Endodermal cell (in vitro differentiated cells): ENCODE measurements around the gene AGT. TPM values are rescaled to one million over a fixed set of nuclear protein-coding genes. Genes with fewer than 3 reads are reported as not detected.

Experiments
- DNase-seq: peaks from one replicate; pipeline ENCODE4 v3.0.0-alpha.2; 2017
- H3K27ac ChIP-seq: 2 replicates; pipeline ENCODE4 v1.5.1; 2013; ENCODE audit warnings: mild to moderate bottlenecking, low read depth, low read length, moderate library complexity
- H3K27me3 ChIP-seq: 2 replicates; pipeline ENCODE4 v1.6.1; 2013; ENCODE audit warnings: mild to moderate bottlenecking, low read length, moderate library complexity; ENCODE audit not compliant: insufficient read depth, control insufficient read depth, poor library complexity, severe bottlenecking
- H3K36me3 ChIP-seq: 2 replicates; pipeline ENCODE4 v1.7.0; 2013; ENCODE audit warnings: mild to moderate bottlenecking, low read length, moderate library complexity; ENCODE audit not compliant: control insufficient read depth, insufficient read depth
- H3K4me1 ChIP-seq: one replicate; pipeline ENCODE4 v1.7.0; 2013; ENCODE audit warnings: low read length; ENCODE audit not compliant: control insufficient read depth, insufficient read depth
- H3K4me3 ChIP-seq: 2 replicates; pipeline ENCODE4 v1.5.1; 2013; ENCODE audit warnings: mild to moderate bottlenecking, low read length, moderate library complexity
- H3K9ac ChIP-seq: 2 replicates; pipeline ENCODE4 v1.6.1; 2013; ENCODE audit warnings: mild to moderate bottlenecking, low read length, moderate library complexity; ENCODE audit not compliant: poor library complexity, severe bottlenecking; ENCODE audit errors: extremely low read depth
- H3K9me3 ChIP-seq: 2 replicates; pipeline ENCODE4 v1.6.1; 2013; ENCODE audit warnings: mild to moderate bottlenecking, low read length, moderate library complexity; ENCODE audit not compliant: control insufficient read depth
- H3K27ac Mint-ChIP-seq: 2 replicates; pipeline ENCODE4 v1.8.0; 2020; ENCODE audit warnings: mixed read lengths
- H3K27me3 Mint-ChIP-seq: 2 replicates; pipeline ENCODE4 v1.8.0; 2021; ENCODE audit warnings: mild to moderate bottlenecking, mixed read lengths; ENCODE audit not compliant: insufficient read depth
- H3K36me3 Mint-ChIP-seq: 2 replicates; pipeline ENCODE4 v1.8.0; 2020; ENCODE audit warnings: low read depth, mixed read lengths
- H3K4me1 Mint-ChIP-seq: 2 replicates; pipeline ENCODE4 v1.8.0; 2020; ENCODE audit warnings: mixed read lengths
- H3K4me3 Mint-ChIP-seq: 2 replicates; pipeline ENCODE4 v1.8.0; 2020; ENCODE audit warnings: mild to moderate bottlenecking, moderate library complexity, mixed read lengths
- H3K9me3 Mint-ChIP-seq: 2 replicates; pipeline ENCODE4 v1.8.0; 2020; ENCODE audit warnings: mild to moderate bottlenecking, mixed read lengths
- WGBS, 2 experiments: methylation state at CpG; one replicate each; pipeline versions ENCODE4 v1.1.5 to v1.1.7; 2013; ENCODE audit warnings: missing lambda C conversion rate in 2 of 2, mixed read lengths in 1 of 2; ENCODE audit not compliant: insufficient coverage in 1 of 2, insufficient read length in 1 of 2; 5-methylcytosine and 5-hydroxymethylcytosine counted together
- total RNA-seq, 2 donors: library from RNA; stranded (reverse); fragmentation: NEBNext Ultra II Directional in 1 of 2; extraction: Animal tissue kit (Norgen Biotek cat#: 25700) in 1 of 2; gene quantifications; 2 replicates in 1 of 2; 3 replicates in 1 of 2; pipeline ENCODE4 v1.2.1, GENCODE V29; 2021
- TF ChIP-seq, protein P1 (sequence below): fragments of 200-600 bp; sonication (generic); conservative IDR thresholded peaks from 2 replicates; pipeline ENCODE4 v1.5.0; 2021; ENCODE audit warnings: antibody characterized with exemption, mild to moderate bottlenecking

AGT gene
- total RNA-seq, 2 donors from 2014 or later, result not detected

DNA sequence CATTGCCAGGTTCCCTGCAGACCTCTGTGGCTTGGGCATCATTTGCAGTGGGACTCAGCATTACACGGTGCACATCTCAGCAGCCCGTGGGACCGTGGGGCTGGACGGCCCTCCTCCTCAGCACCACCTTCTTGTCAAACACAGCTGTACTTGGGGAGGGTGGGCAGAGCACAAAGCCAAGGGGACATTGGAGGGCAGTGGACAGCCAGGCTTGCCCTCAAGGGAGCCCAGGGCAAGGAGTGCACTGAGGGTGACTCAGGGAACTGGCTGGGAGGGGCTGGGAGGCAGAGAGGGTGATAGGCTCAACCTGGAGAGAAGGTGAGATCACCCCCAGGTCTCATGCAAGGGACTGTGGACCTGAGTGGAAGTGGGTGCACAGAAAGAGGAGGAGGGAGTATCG is 36.7 kb upstream of the AGT start:
- Histone ChIP-seq H3K4me1 (peaks cover 10% of the 10 kb centered on the region), H3K4me3 (no peak overlapping the region), H3K27ac (no peak overlapping the region), H3K9me3 (no peaks in the 10 kb centered on the region), H3K27me3 (no peaks in the 10 kb centered on the region), H3K36me3 (no peaks in the 10 kb centered on the region), H3K9ac (no peak overlapping the region)
- Mint-ChIP-seq H3K27ac (peak overlapping the region; percentile 58), H3K9me3 (no peaks in the 10 kb centered on the region), H3K4me1 (peaks cover 41% of the 10 kb centered on the region), H3K27me3 (no peaks in the 10 kb centered on the region), H3K36me3 (no peaks in the 10 kb centered on the region), H3K4me3 (no peak overlapping the region)
- TF ChIP-seq, protein P1, sequence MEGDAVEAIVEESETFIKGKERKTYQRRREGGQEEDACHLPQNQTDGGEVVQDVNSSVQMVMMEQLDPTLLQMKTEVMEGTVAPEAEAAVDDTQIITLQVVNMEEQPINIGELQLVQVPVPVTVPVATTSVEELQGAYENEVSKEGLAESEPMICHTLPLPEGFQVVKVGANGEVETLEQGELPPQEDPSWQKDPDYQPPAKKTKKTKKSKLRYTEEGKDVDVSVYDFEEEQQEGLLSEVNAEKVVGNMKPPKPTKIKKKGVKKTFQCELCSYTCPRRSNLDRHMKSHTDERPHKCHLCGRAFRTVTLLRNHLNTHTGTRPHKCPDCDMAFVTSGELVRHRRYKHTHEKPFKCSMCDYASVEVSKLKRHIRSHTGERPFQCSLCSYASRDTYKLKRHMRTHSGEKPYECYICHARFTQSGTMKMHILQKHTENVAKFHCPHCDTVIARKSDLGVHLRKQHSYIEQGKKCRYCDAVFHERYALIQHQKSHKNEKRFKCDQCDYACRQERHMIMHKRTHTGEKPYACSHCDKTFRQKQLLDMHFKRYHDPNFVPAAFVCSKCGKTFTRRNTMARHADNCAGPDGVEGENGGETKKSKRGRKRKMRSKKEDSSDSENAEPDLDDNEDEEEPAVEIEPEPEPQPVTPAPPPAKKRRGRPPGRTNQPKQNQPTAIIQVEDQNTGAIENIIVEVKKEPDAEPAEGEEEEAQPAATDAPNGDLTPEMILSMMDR, result no peak
- DNase-seq, result no peak
- 96% methylated on average over 5 of the region's 5 CpGs; no CpG with 5 or more reads in 1 of the 2 experiments for WGBS, 2 experiments

DNA sequence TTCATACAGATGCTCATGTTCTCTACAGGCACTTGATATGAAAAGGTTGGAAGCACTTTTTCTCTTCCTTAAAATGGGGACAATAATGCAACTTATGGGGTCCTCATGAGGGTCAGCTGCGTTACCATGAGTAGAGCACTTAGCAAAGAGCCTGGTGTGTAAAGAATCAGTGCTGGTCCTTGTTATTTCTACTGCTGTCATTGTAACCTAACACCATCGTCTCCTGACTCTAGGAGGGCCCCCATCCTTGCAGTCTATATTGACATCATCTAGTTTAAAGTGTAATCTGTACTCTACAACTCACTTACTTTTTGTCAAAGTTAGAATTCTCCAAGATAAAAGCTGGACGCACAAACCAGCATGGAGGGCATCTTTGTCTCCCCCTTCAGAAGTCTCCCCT is 35.7 kb upstream of the AGT start:
- DNase-seq, result no peak
- no peaks in the 10 kb centered on the region for H3K27me3 ChIP-seq
- Mint-ChIP-seq H3K4me3 (no peak overlapping the region), H3K4me1 (peaks cover 48% of the 10 kb centered on the region), H3K9me3 (no peaks in the 10 kb centered on the region), H3K27me3 (no peaks in the 10 kb centered on the region), H3K36me3 (no peaks in the 10 kb centered on the region), H3K27ac (no peak overlapping the region)
- H3K9ac ChIP-seq, result no peak overlapping the region
- no peaks in the 10 kb centered on the region for H3K9me3 ChIP-seq
- peaks cover 13% of the 10 kb centered on the region for H3K4me1 ChIP-seq
- H3K4me3 ChIP-seq, result no peak overlapping the region
- no peaks in the 10 kb centered on the region for H3K36me3 ChIP-seq
- WGBS, 2 experiments, result 85 to 86% methylated on average over 3 of the region's 3 CpGs
- H3K27ac ChIP-seq, result no peak overlapping the region
- TF ChIP-seq, protein P1, result no peak

DNA sequence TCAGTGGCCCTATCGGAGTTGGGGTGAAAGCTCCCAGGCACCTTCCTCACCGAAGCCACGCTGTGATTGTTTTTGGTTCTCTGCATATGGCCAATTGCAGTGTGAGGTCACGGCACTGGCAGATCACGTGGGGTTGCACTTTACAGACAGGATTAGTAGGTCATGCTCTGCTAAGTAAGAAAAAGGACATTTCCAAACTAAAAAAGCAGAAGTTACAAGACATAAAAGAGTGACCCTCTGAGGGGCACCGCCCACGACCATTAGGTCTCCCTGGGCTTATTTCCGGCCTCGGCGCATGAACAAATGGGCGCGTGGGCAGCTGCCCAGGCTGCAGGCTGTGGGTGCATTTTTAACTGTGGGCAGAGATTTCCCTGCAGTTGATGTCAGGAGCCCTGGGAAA is 35.2 kb upstream of the AGT start:
- DNase-seq, result no peak
- Mint-ChIP-seq H3K4me3 (no peak overlapping the region), H3K27ac (no peak overlapping the region), H3K9me3 (no peaks in the 10 kb centered on the region), H3K27me3 (no peaks in the 10 kb centered on the region), H3K4me1 (peaks cover 53% of the 10 kb centered on the region), H3K36me3 (no peaks in the 10 kb centered on the region)
- Histone ChIP-seq H3K27me3 (no peaks in the 10 kb centered on the region), H3K9ac (no peak overlapping the region), H3K4me1 (peaks cover 13% of the 10 kb centered on the region), H3K36me3 (no peaks in the 10 kb centered on the region), H3K9me3 (no peaks in the 10 kb centered on the region), H3K27ac (no peak overlapping the region), H3K4me3 (no peak overlapping the region)
- TF ChIP-seq, protein P1, result no peak
- WGBS, 2 experiments, result 88 to 91% methylated on average over 12 of the region's 12 CpGs
